ENCODE results near the gene PALMD. TPM values are rescaled to one million over a fixed set of nuclear protein-coding genes. Genes with fewer than 3 reads are reported as not detected.

Gene PALMD
- total RNA-seq, 1 donor: 2.5 TPM

DNA sequence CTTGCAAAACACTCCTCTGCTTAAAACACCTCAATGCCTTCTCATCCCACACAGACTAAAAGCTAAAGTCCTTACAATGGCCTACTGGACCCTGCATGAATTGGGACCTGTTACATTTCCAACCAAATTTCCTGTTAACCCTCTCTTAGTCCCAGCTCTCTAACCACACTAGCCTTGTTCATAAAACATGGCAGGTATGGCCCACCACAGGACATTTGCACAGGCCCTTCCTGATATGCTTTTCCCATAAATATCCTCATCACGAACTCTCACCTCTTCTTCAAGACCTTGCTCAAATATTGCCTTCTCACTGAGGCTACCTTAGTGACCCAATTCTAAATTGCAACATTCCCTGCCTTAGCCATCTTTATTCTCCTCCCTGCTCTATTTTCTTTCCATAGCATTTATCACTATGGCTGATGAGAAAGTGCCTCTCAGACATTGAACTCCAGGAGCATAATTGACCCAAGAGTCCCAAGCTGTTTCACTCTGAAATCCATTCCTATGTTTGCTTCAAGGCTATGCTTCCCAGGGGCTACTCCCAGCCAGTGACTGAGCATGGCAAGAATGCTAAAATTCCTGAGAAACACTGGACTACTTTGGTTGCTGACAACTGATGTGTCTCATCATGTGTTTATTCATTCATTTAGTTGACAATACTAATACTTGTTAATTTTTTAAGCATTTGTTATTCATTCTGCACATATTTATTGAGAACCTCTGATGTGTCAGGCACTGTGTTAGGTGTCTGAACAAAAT is 2.7 kb upstream of the PALMD start:
- DNase-seq (ENCODE audit: insufficient read length, low spot score, missing footprints): no peak
- Histone ChIP-seq H3K36me3 (ENCODE audit: insufficient read depth, low read length) (no peaks in the 10 kb centered on the region), H3K4me1 (ENCODE audit: insufficient read depth, low read length) (peaks cover 25% of the 10 kb centered on the region), H2AFZ (ENCODE audit: low read length) (no peak overlapping the region), H3K9me3 (ENCODE audit: low read depth, low read length) (no peaks in the 10 kb centered on the region), H3K4me3 (ENCODE audit: insufficient read depth, low read length) (no peak overlapping the region), H3K27me3 (ENCODE audit: insufficient read depth, low read length) (no peaks in the 10 kb centered on the region), H3K27ac (ENCODE audit: low read depth, low read length) (no peak overlapping the region), H4K20me1 (ENCODE audit: insufficient read depth, low read length) (no peaks in the 10 kb centered on the region), H3K4me2 (ENCODE audit: insufficient read depth, low read length) (no peak overlapping the region), H3K79me2 (ENCODE audit: insufficient read depth, low read length) (no peaks in the 10 kb centered on the region)
- TF ChIP-seq, protein P1, sequence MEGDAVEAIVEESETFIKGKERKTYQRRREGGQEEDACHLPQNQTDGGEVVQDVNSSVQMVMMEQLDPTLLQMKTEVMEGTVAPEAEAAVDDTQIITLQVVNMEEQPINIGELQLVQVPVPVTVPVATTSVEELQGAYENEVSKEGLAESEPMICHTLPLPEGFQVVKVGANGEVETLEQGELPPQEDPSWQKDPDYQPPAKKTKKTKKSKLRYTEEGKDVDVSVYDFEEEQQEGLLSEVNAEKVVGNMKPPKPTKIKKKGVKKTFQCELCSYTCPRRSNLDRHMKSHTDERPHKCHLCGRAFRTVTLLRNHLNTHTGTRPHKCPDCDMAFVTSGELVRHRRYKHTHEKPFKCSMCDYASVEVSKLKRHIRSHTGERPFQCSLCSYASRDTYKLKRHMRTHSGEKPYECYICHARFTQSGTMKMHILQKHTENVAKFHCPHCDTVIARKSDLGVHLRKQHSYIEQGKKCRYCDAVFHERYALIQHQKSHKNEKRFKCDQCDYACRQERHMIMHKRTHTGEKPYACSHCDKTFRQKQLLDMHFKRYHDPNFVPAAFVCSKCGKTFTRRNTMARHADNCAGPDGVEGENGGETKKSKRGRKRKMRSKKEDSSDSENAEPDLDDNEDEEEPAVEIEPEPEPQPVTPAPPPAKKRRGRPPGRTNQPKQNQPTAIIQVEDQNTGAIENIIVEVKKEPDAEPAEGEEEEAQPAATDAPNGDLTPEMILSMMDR (IDR thresholded peaks at IDR 0.05; ENCODE audit: extremely low read depth, low read depth, low read length): no peak

DNA sequence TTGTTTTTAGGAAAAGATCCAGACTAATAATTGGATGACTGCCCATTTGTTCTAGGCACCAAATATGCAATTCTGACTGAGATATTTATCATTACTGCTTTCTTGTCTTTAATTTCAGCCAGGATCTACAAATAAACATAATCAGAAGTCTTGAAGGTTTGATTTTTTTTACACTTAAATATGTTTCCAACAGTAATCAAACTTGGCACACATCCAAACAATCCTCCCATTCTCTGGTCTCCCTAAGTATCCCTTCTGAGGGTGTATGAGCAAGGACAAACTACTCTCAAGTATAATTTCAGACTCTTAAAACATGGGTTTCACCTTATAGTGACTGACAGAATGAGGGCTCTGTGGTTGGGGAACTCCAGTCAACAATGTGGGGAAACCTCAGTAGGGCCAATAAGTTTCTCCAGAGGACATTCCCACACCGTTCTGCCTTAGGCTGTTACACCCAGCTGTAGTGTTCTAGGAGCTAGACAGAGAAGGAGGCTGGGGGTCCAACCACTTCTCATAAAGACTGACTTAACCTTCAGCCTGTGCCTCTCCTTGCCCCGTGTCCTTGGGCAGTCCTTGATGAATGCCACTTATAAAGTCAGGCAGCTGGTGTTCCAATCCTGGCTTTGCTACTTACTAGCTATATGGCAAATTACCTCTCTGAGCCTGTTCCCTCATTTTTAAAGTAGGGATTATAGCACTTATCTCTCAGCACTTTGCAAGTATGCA is 1.5 kb upstream of the PALMD start:
- no peak overlapping the region for H3K4me2 ChIP-seq (ENCODE audit: insufficient read depth, low read length)
- no peak overlapping the region for H2AFZ ChIP-seq (ENCODE audit: low read length)
- no peaks in the 10 kb centered on the region for H3K9me3 ChIP-seq (ENCODE audit: low read depth, low read length)
- no peaks in the 10 kb centered on the region for H3K79me2 ChIP-seq (ENCODE audit: insufficient read depth, low read length)
- peaks cover 25% of the 10 kb centered on the region for H3K4me1 ChIP-seq (ENCODE audit: insufficient read depth, low read length)
- no peak overlapping the region for H3K27ac ChIP-seq (ENCODE audit: low read depth, low read length)
- no peak for DNase-seq (ENCODE audit: insufficient read length, low spot score, missing footprints)
- H3K36me3 ChIP-seq (ENCODE audit: insufficient read depth, low read length): no peaks in the 10 kb centered on the region
- TF ChIP-seq, protein P1 (IDR thresholded peaks at IDR 0.05; ENCODE audit: extremely low read depth, low read depth, low read length): no peak
- no peak overlapping the region for H3K4me3 ChIP-seq (ENCODE audit: insufficient read depth, low read length)
- H4K20me1 ChIP-seq (ENCODE audit: insufficient read depth, low read length): no peaks in the 10 kb centered on the region
- no peaks in the 10 kb centered on the region for H3K27me3 ChIP-seq (ENCODE audit: insufficient read depth, low read length)

DNA sequence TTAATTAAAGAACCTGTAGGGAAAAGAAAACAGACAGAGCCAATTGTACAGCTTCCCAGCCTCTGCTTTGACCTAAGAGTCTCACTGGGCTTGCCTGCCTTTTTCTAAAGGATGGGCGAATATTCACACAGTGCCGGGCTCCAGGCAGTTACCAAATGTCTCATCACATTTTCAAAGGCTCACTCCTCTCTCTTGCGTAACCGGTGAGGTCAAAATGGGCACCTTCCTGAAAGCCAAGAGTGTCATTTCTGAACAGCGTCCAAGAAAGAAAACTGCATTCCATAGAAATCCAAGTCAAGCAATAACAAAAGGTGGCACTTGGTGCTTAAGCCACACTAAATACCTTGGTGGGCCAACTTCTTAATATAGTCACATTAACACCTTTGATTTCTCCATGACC is 710 bp upstream of the PALMD start:
- Histone ChIP-seq H3K36me3 (ENCODE audit: insufficient read depth, low read length) (no peaks in the 10 kb centered on the region), H2AFZ (ENCODE audit: low read length) (no peak overlapping the region), H3K4me1 (ENCODE audit: insufficient read depth, low read length) (peaks cover 25% of the 10 kb centered on the region), H3K9me3 (ENCODE audit: low read depth, low read length) (no peaks in the 10 kb centered on the region), H3K27ac (ENCODE audit: low read depth, low read length) (no peak overlapping the region), H3K4me3 (ENCODE audit: insufficient read depth, low read length) (no peak overlapping the region), H3K27me3 (ENCODE audit: insufficient read depth, low read length) (no peaks in the 10 kb centered on the region), H3K79me2 (ENCODE audit: insufficient read depth, low read length) (no peaks in the 10 kb centered on the region), H4K20me1 (ENCODE audit: insufficient read depth, low read length) (no peaks in the 10 kb centered on the region), H3K4me2 (ENCODE audit: insufficient read depth, low read length) (peak overlapping the region; percentile 77)
- TF ChIP-seq, protein P1 (IDR thresholded peaks at IDR 0.05; ENCODE audit: extremely low read depth, low read depth, low read length): no peak
- no peak for DNase-seq (ENCODE audit: insufficient read length, low spot score, missing footprints)

DNA sequence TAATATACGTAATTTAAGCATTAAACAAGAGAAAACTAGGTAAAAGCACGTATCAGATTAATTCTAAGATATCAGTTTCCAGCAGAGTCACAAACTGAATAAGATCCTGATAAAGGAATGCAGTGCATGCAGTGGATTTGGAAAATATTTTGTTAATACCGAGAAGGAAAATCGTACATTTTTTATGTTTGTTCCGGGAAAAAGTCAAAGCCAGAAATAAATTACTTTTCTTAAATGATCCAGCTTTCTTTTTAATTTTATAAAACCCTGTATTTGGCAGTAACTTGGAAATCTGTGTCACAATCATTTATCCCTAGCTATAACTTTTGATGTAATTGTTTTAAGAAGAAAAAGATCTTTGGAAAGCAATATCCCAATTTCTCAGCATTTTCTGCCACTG is 955 bp downstream of the PALMD start:
- H3K9me3 ChIP-seq (ENCODE audit: low read depth, low read length): no peaks in the 10 kb centered on the region
- no peak overlapping the region for H3K27ac ChIP-seq (ENCODE audit: low read depth, low read length)
- peaks cover 29% of the 10 kb centered on the region for H3K4me1 ChIP-seq (ENCODE audit: insufficient read depth, low read length)
- TF ChIP-seq, protein P1 (IDR thresholded peaks at IDR 0.05; ENCODE audit: extremely low read depth, low read depth, low read length): no peak
- H3K27me3 ChIP-seq (ENCODE audit: insufficient read depth, low read length): no peaks in the 10 kb centered on the region
- DNase-seq (ENCODE audit: insufficient read length, low spot score, missing footprints): no peak
- no peak overlapping the region for H2AFZ ChIP-seq (ENCODE audit: low read length)
- H3K4me2 ChIP-seq (ENCODE audit: insufficient read depth, low read length): no peak overlapping the region
- H3K79me2 ChIP-seq (ENCODE audit: insufficient read depth, low read length): no peaks in the 10 kb centered on the region
- H3K36me3 ChIP-seq (ENCODE audit: insufficient read depth, low read length): no peaks in the 10 kb centered on the region
- no peak overlapping the region for H3K4me3 ChIP-seq (ENCODE audit: insufficient read depth, low read length)
- no peaks in the 10 kb centered on the region for H4K20me1 ChIP-seq (ENCODE audit: insufficient read depth, low read length)

All from osteoblast (primary cell).